Hepatocyte (in vitro differentiated cells): Measurements from ENCODE around the gene BEST1. TPM values are rescaled to one million over a fixed set of nuclear protein-coding genes. Genes with fewer than 3 reads are reported as not detected.
"Not testable (repeated sequence)": the region's sequence is repeated elsewhere in the genome, so short reads cannot be mapped to it uniquely, and the experiment has no call there.

Experiments
- DNase-seq: peaks from one replicate; pipeline ENCODE4 v3.0.0-alpha.2; 2016; ENCODE audit warnings: low spot score
- H2AFZ ChIP-seq: fragments of 200-600 bp; sonication (generic); 2 replicates; pipeline ENCODE4 v1.6.0; 2016; ENCODE audit warnings: antibody characterized with exemption, mild to moderate bottlenecking
- H3K27ac ChIP-seq: fragments of 200-600 bp; sonication (generic); 2 replicates; pipeline ENCODE4 v1.5.1; 2016; ENCODE audit warnings: mild to moderate bottlenecking
- H3K27me3 ChIP-seq: fragments of 200-600 bp; sonication (generic); 2 replicates; pipeline ENCODE4 v1.6.1; 2016
- H3K36me3 ChIP-seq: fragments of 200-600 bp; sonication (generic); replicated peaks from 2 replicates; pipeline ENCODE4 v1.5.1; 2016; ENCODE audit warnings: low read depth; ENCODE audit not compliant: insufficient read depth
- H3K4me1 ChIP-seq: fragments of 200-600 bp; sonication (generic); 2 replicates; pipeline ENCODE4 v1.5.1; 2016; ENCODE audit warnings: mild to moderate bottlenecking, moderate library complexity; ENCODE audit not compliant: insufficient read depth
- H3K4me2 ChIP-seq: fragments of 200-600 bp; sonication (generic); 2 replicates; pipeline ENCODE4 v1.6.0; 2016
- H3K4me3 ChIP-seq: fragments of 200-600 bp; sonication (generic); 2 replicates; pipeline ENCODE4 v1.5.1; 2016; ENCODE audit warnings: mild to moderate bottlenecking
- H3K79me2 ChIP-seq: fragments of 200-600 bp; sonication (generic); 2 replicates; pipeline ENCODE4 v1.6.0; 2017; ENCODE audit warnings: mild to moderate bottlenecking
- H3K9me2 ChIP-seq: fragments of 200-600 bp; sonication (generic); replicated peaks from 2 replicates; pipeline ENCODE4 v1.6.0; 2017; ENCODE audit warnings: mild to moderate bottlenecking; ENCODE audit not compliant: insufficient read depth
- H3K9me3 ChIP-seq: fragments of 200-600 bp; sonication (generic); 2 replicates; pipeline ENCODE4 v1.5.1; 2016; ENCODE audit warnings: low read depth, mild to moderate bottlenecking
- H4K20me1 ChIP-seq: fragments of 200-600 bp; sonication (generic); 2 replicates; pipeline ENCODE4 v1.6.0; 2016; ENCODE audit warnings: mild to moderate bottlenecking; ENCODE audit not compliant: insufficient read depth, poor library complexity, severe bottlenecking
- CTCF ChIP-seq: fragments of 200-600 bp; sonication (generic); IDR thresholded peaks from 2 replicates; pipeline ENCODE4 v1.5.1; 2016; ENCODE audit warnings: antibody characterized with exemption, mild to moderate bottlenecking; ENCODE audit not compliant: poor library complexity
- EZH2 ChIP-seq: fragments of 200-600 bp; sonication (generic); IDR thresholded peaks from 2 replicates; pipeline ENCODE4 v1.6.1; 2016; ENCODE audit warnings: antibody characterized with exemption, mild to moderate bottlenecking, borderline replicate concordance
- EZH2phosphoT487 ChIP-seq: fragments of 200-600 bp; sonication (generic); IDR thresholded peaks from one replicate; pipeline ENCODE4 v1.6.1; 2018; ENCODE audit warnings: antibody characterized with exemption, mild to moderate bottlenecking, low read depth, moderate library complexity; ENCODE audit not compliant: unreplicated experiment, severe bottlenecking
- WGBS: methylation state at CpG from one replicate; pipeline ENCODE4 v1.1.6; 2016; ENCODE audit warnings: low lambda C conversion rate; ENCODE audit errors: missing lambda C conversion rate; 5-methylcytosine and 5-hydroxymethylcytosine counted together
- polyA plus RNA-seq: library from polyadenylated mRNA; unstranded; fragments of >200 nt; fragmentation: Nextera tagmentation; extraction: Ambion mirVana; gene quantifications from 2 replicates; pipeline ENCODE4 v1.2.1, GENCODE V29; 2016
- total RNA-seq: library from RNA; depleted of rRNA; stranded (reverse); fragments of >200 nt; gene quantifications from 2 replicates; pipeline ENCODE4 v1.2.3, GENCODE V29; 2014

Gene BEST1
- total and polyA plus RNA-seq, 2 experiments from 2014 or later: 3.5 to 5.7 TPM

- Histone ChIP-seq H3K27ac (peak overlapping the region; percentile 92), H3K9me3 (no peaks in the 10 kb centered on the region), H3K4me1 (peaks cover 39% of the 10 kb centered on the region), H3K4me3 (no peak overlapping the region), H3K27me3 (no peaks in the 10 kb centered on the region), H2AFZ (peak overlapping the region; percentile 21), H3K9me2 (no peaks in the 10 kb centered on the region), H3K4me2 (peak overlapping the region; percentile 38), H4K20me1 (no peaks in the 10 kb centered on the region), H3K36me3 (no peaks in the 10 kb centered on the region), H3K79me2 (no peaks in the 10 kb centered on the region)
- TF ChIP-seq EZH2 (no peak), EZH2phosphoT487 (no peak), CTCF (no peak)
- WGBS: 81% methylated on average over 23 of the region's 23 CpGs
- no peak for DNase-seq
Measured at GRCh38 chr11:62000539-62001446, 50.6 kb downstream of the BEST1 start.

- Histone ChIP-seq H3K36me3 (no peaks in the 10 kb centered on the region), H3K9me3 (no peaks in the 10 kb centered on the region), H3K27me3 (no peaks in the 10 kb centered on the region), H4K20me1 (no peaks in the 10 kb centered on the region), H3K79me2 (no peaks in the 10 kb centered on the region), H3K4me1 (peaks cover 39% of the 10 kb centered on the region), H3K27ac (peak overlapping the region; percentile 92), H2AFZ (peak overlapping the region; percentile 21), H3K4me3 (no peak overlapping the region), H3K9me2 (no peaks in the 10 kb centered on the region), H3K4me2 (peak overlapping the region; percentile 38)
- no peak for TF ChIP-seq EZH2
- TF ChIP-seq CTCF: no peak
- TF ChIP-seq EZH2phosphoT487: no peak
- DNase-seq: peak; percentile 58
- WGBS: 58% methylated on average over 12 of the region's 12 CpGs
Measured at GRCh38 chr11:62001450-62002191, 51.5 kb downstream of the BEST1 start.

GRCh38 chr11:62002283-62002682 lies 52.1 kb downstream of the BEST1 start:
- Histone ChIP-seq H2AFZ (peak overlapping the region; percentile 21), H3K4me2 (peak overlapping the region; percentile 38), H3K27ac (peak overlapping the region; percentile 92), H3K4me1 (peaks cover 39% of the 10 kb centered on the region)
- not testable (repeated sequence) for H3K27me3 ChIP-seq, H3K9me2 ChIP-seq, H3K4me3 ChIP-seq, DNase-seq, H3K36me3 ChIP-seq, H3K79me2 ChIP-seq, H3K9me3 ChIP-seq, H4K20me1 ChIP-seq
- 96% methylated on average over 8 of the region's 8 CpGs for WGBS

- H3K27ac ChIP-seq: no peak overlapping the region
Measured at GRCh38 chr11:62004473-62004872, 54.3 kb downstream of the BEST1 start.

More at GRCh38 chr11:62004473-62004872, 54.3 kb downstream of the BEST1 start:
- Histone ChIP-seq H3K4me2 (no peak overlapping the region), H3K4me1 (peaks cover 29% of the 10 kb centered on the region), H3K79me2 (no peaks in the 10 kb centered on the region), H4K20me1 (no peaks in the 10 kb centered on the region), H3K4me3 (no peak overlapping the region), H3K9me2 (no peaks in the 10 kb centered on the region), H3K36me3 (no peaks in the 10 kb centered on the region), H3K27me3 (no peaks in the 10 kb centered on the region), H3K9me3 (no peaks in the 10 kb centered on the region), H2AFZ (no peak overlapping the region)
- DNase-seq: no peak
- TF ChIP-seq EZH2phosphoT487 (no peak), EZH2 (no peak), CTCF (no peak)
- 92% methylated on average over 2 of the region's 2 CpGs for WGBS
